ENCODE data around the gene RIN2.
"Not testable (repeated sequence)": the region's sequence is repeated elsewhere in the genome, so short reads cannot be mapped to it uniquely, and the experiment has no call there.

Gene RIN2

GRCh38 chr20:19739351-19739750 is 18.7 kb upstream of the RIN2 start:
- DNase-seq (ENCODE audit: low read depth in 2 of 2), result no peak

GRCh38 chr20:19740512-19740911 is 17.5 kb upstream of the RIN2 start:
- no peak for DNase-seq (ENCODE audit: low read depth in 2 of 2)

- no peak for DNase-seq (ENCODE audit: low read depth in 2 of 2)
Observed at GRCh38 chr20:19741924-19742323, 16.1 kb upstream of the RIN2 start.

- no peak for DNase-seq (ENCODE audit: low read depth in 2 of 2)
Observed at GRCh38 chr20:19742974-19743639, 15.0 kb upstream of the RIN2 start.

- DNase-seq (ENCODE audit: low read depth in 2 of 2), result no peak
Observed at GRCh38 chr20:19743640-19743995, 14.4 kb upstream of the RIN2 start.

GRCh38 chr20:19745106-19745505 is 13.0 kb upstream of the RIN2 start:
- DNase-seq (ENCODE audit: low read depth in 2 of 2), result no peak

- no peak for DNase-seq (ENCODE audit: low read depth in 2 of 2)
Observed at GRCh38 chr20:19745584-19745983, 12.5 kb upstream of the RIN2 start.

- no peak for DNase-seq (ENCODE audit: low read depth in 2 of 2)
Observed at GRCh38 chr20:19746396-19746795, 11.7 kb upstream of the RIN2 start.

- no peak for DNase-seq (ENCODE audit: low read depth in 2 of 2)
Observed at GRCh38 chr20:19747903-19748302, 10.2 kb upstream of the RIN2 start.

GRCh38 chr20:19748681-19749080 is 9.4 kb upstream of the RIN2 start:
- no peak for DNase-seq (ENCODE audit: low read depth in 2 of 2)

GRCh38 chr20:19749618-19750071 is 8.4 kb upstream of the RIN2 start:
- no peak for DNase-seq (ENCODE audit: low read depth in 2 of 2)

GRCh38 chr20:19750101-19750606 is 7.9 kb upstream of the RIN2 start:
- no peak for DNase-seq (ENCODE audit: low read depth in 2 of 2)

- no peak for DNase-seq (ENCODE audit: low read depth in 2 of 2)
Observed at GRCh38 chr20:19750907-19751636, 7.0 kb upstream of the RIN2 start.

- not testable (repeated sequence) for DNase-seq (ENCODE audit: low read depth in 2 of 2)
Observed at GRCh38 chr20:19754201-19754600, 3.9 kb upstream of the RIN2 start.

GRCh38 chr20:19756761-19757486 is 1.1 kb upstream of the RIN2 start:
- DNase-seq (ENCODE audit: low read depth in 2 of 2), result no peak

- DNase-seq (ENCODE audit: low read depth in 2 of 2), result no peak
Observed at GRCh38 chr20:19757487-19758132, 448 bp upstream of the RIN2 start.

- no peak for DNase-seq (ENCODE audit: low read depth in 2 of 2)
Observed at GRCh38 chr20:19758501-19759331, 658 bp downstream of the RIN2 start.

GRCh38 chr20:19760371-19760721 is 2.3 kb downstream of the RIN2 start:
- no peak for DNase-seq (ENCODE audit: low read depth in 2 of 2)

- no peak for DNase-seq (ENCODE audit: low read depth in 2 of 2)
Observed at GRCh38 chr20:19761326-19761725, 3.3 kb downstream of the RIN2 start.

GRCh38 chr20:19761841-19762240 is 3.8 kb downstream of the RIN2 start:
- no peak for DNase-seq (ENCODE audit: low read depth in 2 of 2)

- DNase-seq (ENCODE audit: low read depth in 2 of 2), result no peak
Observed at GRCh38 chr20:19764207-19764606, 6.1 kb downstream of the RIN2 start.

All from stimulated activated CD8-positive, alpha-beta memory T cell treated with anti-CD3 and anti-CD28 coated beads, Interleukin-7, amount 100 ng/mL, for 4 hours (primary cell).